GM12891 (cell line): Measurements from ENCODE around the gene HNRNPAB.

Source experiments
- POLR2A ChIP-seq: IDR thresholded peaks from 2 replicates; pipeline ENCODE4 v1.6.1; 2011; ENCODE audit warnings: low read depth, low read length, control low read depth
- POLR2AphosphoS5 ChIP-seq: IDR thresholded peaks from 2 replicates; pipeline ENCODE4 v1.6.1; 2011; ENCODE audit warnings: low read depth, low read length, control low read depth

DNA sequence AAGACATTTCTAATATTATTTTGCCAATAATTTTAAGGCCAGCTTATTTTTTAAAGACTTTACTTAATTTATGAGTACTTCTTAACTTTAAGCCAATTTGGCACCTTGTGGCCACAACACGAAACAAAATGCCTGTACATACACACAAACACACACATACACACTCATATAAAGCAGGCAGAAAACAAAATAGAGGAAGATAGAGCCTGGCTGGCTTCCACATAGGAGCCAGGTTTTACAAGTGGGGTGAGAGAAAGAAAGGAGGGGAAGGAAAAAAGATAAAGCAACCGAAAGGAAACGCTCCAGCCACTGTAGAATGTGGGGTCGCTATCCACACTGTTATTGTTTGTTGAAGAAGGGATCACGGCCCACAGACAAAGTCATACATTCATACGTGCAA lies 27.5 kb upstream of the HNRNPAB start:
- no peak for TF ChIP-seq POLR2A
- TF ChIP-seq POLR2AphosphoS5, result no peak
